H1 (cell line): ENCODE measurements around the gene HBB.

Experiments used
- ASH2L ChIP-seq: fragments of 200-600, 300-600 bp; sonication (generic); IDR thresholded peaks from one replicate; pipeline ENCODE4 v1.7.1; 2017; ENCODE audit warnings: low read length
- CBX5 ChIP-seq: fragments of 300-800, 300-1000 bp; sonication (generic); IDR thresholded peaks from 2 replicates; pipeline ENCODE4 v1.7.1; 2016; ENCODE audit warnings: antibody characterized with exemption, low read length, low read depth
- CEBPB ChIP-seq: IDR thresholded peaks from 2 replicates; pipeline ENCODE4 v1.6.1; 2012; ENCODE audit warnings: low read depth, low read length
- EZH2 ChIP-seq: fragments of 200-600 bp; sonication (generic); IDR thresholded peaks from 2 replicates; pipeline ENCODE4 v1.7.1; 2012; ENCODE audit warnings: low read depth, mild to moderate bottlenecking, moderate library complexity, low read length, inconsistent platforms; ENCODE audit not compliant: severe bottlenecking
- JUND ChIP-seq: IDR thresholded peaks from 2 replicates; pipeline ENCODE4 v1.6.1; 2011; ENCODE audit warnings: mild to moderate bottlenecking, improper control_type of control experiment, low read length
- POLR2A ChIP-seq, 2 experiments: IDR thresholded peaks; 1 replicate in 1 of 2; 2 replicates in 1 of 2; pipeline ENCODE4 v1.6.1; 2011; ENCODE audit warnings: low read depth in 2 of 2, low read length in 2 of 2, mild to moderate bottlenecking in 2 of 2; ENCODE audit errors: control extremely low read depth in 1 of 2
- POLR2AphosphoS5 ChIP-seq: IDR thresholded peaks from 2 replicates; pipeline ENCODE4 v1.6.1; 2011; ENCODE audit warnings: low read depth, low read length
- SIX5 ChIP-seq: IDR thresholded peaks from 2 replicates; pipeline ENCODE4 v1.6.1; 2011; ENCODE audit warnings: mild to moderate bottlenecking, low read depth, low read length
- TBP ChIP-seq: IDR thresholded peaks from 2 replicates; pipeline ENCODE4 v1.6.1; 2011; ENCODE audit warnings: low read depth, low read length, improper control_type of control experiment
- TF ChIP-seq, protein P1 (sequence below), 3 experiments: IDR thresholded peaks; 1 replicate in 2 of 3; 2 replicates in 1 of 3; pipeline versions ENCODE4 v1.5.1 to v1.6.1; 2011; ENCODE audit warnings: low read length in 3 of 3, mild to moderate bottlenecking in 3 of 3, inconsistent platforms in 2 of 3, low read depth in 1 of 3, moderate library complexity in 1 of 3; ENCODE audit not compliant: insufficient read depth in 1 of 3; ENCODE audit errors: control extremely low read depth in 1 of 3
- TF ChIP-seq, protein P2 (sequence below): fragments of 300-600 bp; sonication (generic); IDR thresholded peaks from 2 replicates; pipeline ENCODE4 v1.7.1; 2012; ENCODE audit warnings: low read length, moderate library complexity, mild to moderate bottlenecking, inconsistent platforms; ENCODE audit not compliant: insufficient replicate concordance

DNA sequence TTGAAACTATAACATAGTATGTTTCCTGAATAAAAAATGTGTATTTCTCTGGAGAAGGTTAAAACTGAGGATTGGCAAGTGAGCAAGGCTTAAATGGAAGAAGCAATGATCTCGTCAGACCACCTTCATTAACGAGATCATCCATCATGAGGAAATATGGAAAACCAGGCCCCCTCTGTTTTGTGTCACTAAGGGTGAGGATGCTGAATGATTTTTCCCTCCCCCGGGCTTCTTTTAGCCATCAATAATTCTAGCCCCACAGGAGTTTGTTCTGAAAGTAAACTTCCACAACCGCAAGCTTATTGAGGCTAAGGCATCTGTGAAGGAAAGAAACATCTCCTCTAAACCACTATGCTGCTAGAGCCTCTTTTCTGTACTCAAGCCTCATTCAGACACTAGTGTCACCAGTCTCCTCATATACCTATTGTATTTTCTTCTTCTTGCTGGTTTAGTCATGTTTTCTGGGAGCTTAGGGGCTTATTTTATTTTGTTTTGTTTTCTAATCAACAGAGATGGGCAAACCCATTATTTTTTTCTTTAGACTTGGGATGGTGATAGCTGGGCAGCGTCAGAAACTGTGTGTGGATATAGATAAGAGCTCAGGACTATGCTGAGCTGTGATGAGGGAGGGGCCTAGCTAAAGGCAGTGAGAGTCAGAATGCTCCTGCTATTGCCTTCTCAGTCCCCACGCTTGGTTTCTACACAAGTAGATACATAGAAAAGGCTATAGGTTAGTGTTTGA, 48.7 kb upstream of the HBB start:
- TF ChIP-seq CBX5 (no peak), EZH2 (no peak), JUND (no peak), POLR2AphosphoS5 (no peak), POLR2A (IDR thresholded peaks at IDR 0.05; ENCODE audit: control extremely low read depth in 1 of 2, low read depth in 2 of 2, low read length in 2 of 2) (no peak), CEBPB (no peak), SIX5 (no peak), TBP (no peak), ASH2L (no peak)
- TF ChIP-seq, protein P1, sequence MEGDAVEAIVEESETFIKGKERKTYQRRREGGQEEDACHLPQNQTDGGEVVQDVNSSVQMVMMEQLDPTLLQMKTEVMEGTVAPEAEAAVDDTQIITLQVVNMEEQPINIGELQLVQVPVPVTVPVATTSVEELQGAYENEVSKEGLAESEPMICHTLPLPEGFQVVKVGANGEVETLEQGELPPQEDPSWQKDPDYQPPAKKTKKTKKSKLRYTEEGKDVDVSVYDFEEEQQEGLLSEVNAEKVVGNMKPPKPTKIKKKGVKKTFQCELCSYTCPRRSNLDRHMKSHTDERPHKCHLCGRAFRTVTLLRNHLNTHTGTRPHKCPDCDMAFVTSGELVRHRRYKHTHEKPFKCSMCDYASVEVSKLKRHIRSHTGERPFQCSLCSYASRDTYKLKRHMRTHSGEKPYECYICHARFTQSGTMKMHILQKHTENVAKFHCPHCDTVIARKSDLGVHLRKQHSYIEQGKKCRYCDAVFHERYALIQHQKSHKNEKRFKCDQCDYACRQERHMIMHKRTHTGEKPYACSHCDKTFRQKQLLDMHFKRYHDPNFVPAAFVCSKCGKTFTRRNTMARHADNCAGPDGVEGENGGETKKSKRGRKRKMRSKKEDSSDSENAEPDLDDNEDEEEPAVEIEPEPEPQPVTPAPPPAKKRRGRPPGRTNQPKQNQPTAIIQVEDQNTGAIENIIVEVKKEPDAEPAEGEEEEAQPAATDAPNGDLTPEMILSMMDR (IDR thresholded peaks at IDR 0.05; ENCODE audit: control extremely low read depth in 1 of 3, insufficient read depth in 1 of 3, low read depth in 1 of 3, low read length in 3 of 3): no peak
- TF ChIP-seq, protein P2, sequence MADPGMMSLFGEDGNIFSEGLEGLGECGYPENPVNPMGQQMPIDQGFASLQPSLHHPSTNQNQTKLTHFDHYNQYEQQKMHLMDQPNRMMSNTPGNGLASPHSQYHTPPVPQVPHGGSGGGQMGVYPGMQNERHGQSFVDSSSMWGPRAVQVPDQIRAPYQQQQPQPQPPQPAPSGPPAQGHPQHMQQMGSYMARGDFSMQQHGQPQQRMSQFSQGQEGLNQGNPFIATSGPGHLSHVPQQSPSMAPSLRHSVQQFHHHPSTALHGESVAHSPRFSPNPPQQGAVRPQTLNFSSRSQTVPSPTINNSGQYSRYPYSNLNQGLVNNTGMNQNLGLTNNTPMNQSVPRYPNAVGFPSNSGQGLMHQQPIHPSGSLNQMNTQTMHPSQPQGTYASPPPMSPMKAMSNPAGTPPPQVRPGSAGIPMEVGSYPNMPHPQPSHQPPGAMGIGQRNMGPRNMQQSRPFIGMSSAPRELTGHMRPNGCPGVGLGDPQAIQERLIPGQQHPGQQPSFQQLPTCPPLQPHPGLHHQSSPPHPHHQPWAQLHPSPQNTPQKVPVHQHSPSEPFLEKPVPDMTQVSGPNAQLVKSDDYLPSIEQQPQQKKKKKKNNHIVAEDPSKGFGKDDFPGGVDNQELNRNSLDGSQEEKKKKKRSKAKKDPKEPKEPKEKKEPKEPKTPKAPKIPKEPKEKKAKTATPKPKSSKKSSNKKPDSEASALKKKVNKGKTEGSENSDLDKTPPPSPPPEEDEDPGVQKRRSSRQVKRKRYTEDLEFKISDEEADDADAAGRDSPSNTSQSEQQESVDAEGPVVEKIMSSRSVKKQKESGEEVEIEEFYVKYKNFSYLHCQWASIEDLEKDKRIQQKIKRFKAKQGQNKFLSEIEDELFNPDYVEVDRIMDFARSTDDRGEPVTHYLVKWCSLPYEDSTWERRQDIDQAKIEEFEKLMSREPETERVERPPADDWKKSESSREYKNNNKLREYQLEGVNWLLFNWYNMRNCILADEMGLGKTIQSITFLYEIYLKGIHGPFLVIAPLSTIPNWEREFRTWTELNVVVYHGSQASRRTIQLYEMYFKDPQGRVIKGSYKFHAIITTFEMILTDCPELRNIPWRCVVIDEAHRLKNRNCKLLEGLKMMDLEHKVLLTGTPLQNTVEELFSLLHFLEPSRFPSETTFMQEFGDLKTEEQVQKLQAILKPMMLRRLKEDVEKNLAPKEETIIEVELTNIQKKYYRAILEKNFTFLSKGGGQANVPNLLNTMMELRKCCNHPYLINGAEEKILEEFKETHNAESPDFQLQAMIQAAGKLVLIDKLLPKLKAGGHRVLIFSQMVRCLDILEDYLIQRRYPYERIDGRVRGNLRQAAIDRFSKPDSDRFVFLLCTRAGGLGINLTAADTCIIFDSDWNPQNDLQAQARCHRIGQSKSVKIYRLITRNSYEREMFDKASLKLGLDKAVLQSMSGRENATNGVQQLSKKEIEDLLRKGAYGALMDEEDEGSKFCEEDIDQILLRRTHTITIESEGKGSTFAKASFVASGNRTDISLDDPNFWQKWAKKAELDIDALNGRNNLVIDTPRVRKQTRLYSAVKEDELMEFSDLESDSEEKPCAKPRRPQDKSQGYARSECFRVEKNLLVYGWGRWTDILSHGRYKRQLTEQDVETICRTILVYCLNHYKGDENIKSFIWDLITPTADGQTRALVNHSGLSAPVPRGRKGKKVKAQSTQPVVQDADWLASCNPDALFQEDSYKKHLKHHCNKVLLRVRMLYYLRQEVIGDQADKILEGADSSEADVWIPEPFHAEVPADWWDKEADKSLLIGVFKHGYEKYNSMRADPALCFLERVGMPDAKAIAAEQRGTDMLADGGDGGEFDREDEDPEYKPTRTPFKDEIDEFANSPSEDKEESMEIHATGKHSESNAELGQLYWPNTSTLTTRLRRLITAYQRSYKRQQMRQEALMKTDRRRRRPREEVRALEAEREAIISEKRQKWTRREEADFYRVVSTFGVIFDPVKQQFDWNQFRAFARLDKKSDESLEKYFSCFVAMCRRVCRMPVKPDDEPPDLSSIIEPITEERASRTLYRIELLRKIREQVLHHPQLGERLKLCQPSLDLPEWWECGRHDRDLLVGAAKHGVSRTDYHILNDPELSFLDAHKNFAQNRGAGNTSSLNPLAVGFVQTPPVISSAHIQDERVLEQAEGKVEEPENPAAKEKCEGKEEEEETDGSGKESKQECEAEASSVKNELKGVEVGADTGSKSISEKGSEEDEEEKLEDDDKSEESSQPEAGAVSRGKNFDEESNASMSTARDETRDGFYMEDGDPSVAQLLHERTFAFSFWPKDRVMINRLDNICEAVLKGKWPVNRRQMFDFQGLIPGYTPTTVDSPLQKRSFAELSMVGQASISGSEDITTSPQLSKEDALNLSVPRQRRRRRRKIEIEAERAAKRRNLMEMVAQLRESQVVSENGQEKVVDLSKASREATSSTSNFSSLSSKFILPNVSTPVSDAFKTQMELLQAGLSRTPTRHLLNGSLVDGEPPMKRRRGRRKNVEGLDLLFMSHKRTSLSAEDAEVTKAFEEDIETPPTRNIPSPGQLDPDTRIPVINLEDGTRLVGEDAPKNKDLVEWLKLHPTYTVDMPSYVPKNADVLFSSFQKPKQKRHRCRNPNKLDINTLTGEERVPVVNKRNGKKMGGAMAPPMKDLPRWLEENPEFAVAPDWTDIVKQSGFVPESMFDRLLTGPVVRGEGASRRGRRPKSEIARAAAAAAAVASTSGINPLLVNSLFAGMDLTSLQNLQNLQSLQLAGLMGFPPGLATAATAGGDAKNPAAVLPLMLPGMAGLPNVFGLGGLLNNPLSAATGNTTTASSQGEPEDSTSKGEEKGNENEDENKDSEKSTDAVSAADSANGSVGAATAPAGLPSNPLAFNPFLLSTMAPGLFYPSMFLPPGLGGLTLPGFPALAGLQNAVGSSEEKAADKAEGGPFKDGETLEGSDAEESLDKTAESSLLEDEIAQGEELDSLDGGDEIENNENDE: no peak
